Mucosa of descending colon (tissue), 3 donors: ENCODE measurements around the gene RFX4. TPM values are rescaled to one million over a fixed set of nuclear protein-coding genes. Genes with fewer than 3 reads are reported as not detected.

Source experiments
- ATAC-seq: fragments of 200-7000 bp; cut with Tn5 transposase; one replicate; pipeline ENCODE4 v1.9.1; 2020; ENCODE audit warnings: mild to moderate bottlenecking, moderate library complexity
- DNase-seq, 3 donors: peaks; one replicate each; pipeline ENCODE4 v3.0.0-alpha.2; 2020
- H3K36me3 ChIP-seq: fragments of 200-600 bp; one replicate; pipeline ENCODE4 v1.8.0; 2021; ENCODE audit warnings: low read depth, mild to moderate bottlenecking
- H3K4me1 ChIP-seq: fragments of 200-600 bp; one replicate; pipeline ENCODE4 v1.8.0; 2021; ENCODE audit warnings: low read depth, mild to moderate bottlenecking
- H3K4me3 ChIP-seq: fragments of 200-600 bp; one replicate; pipeline ENCODE4 v1.8.0; 2021; ENCODE audit warnings: mild to moderate bottlenecking
- H3K9me3 ChIP-seq: fragments of 200-600 bp; one replicate; pipeline ENCODE4 v1.8.0; 2021; ENCODE audit warnings: mild to moderate bottlenecking
- CTCF ChIP-seq: fragments of 200-600 bp; IDR thresholded peaks from one replicate; pipeline ENCODE4 v1.8.0; 2022; ENCODE audit warnings: antibody characterized with exemption, mild to moderate bottlenecking
- intact Hi-C, 2 donors: fragments of 100-400 bp; cut with DNase I in 1 of 2; cut with micrococcal nuclease in 1 of 2; formaldehyde crosslinking; loops; one replicate each; pipeline versions ENCODE4 v1.11.0 to v1.11.1; 2022; cut with DNase I, micrococcal nuclease
- long read RNA-seq, 2 donors: library from polyadenylated mRNA; unstranded; transcript quantifications; one replicate each; pipeline ENCODE4 v2.0.0, GENCODE V29; 2019 to 2021
- total RNA-seq, 3 donors: library from RNA; stranded (reverse); fragmentation: NEBNext Ultra II Directional in 2 of 3; extraction: Animal tissue kit (Norgen Biotek cat#: 25700) in 2 of 3; gene quantifications; one replicate each; pipeline versions ENCODE4 v1.2.1 to v1.2.4, GENCODE V29; 2021 to 2023
- donor health status: DM: no; HTN: no; CAD: no; lungs with moderate emphysema.
- donor health status: DM: no; HTN: no; CAD: no.
- donor health status: DM: no; HTN: yes; CAD: no.

RFX4 gene
- total RNA-seq, result not detected
- long read RNA-seq, donor 1, result 0 reads
- long read RNA-seq, donor 2, result 0 reads

GRCh38 chr12:106582641-106583230, at the start of gene RFX4:
TSS of gene RFX4 (plus strand) at chr12:106583004. CDS start at chr12:106583321, 317 bp downstream.
- no peak for ATAC-seq
- DNase-seq, result no peak
- intact Hi-C loops, result no loop called here
- Histone ChIP-seq H3K36me3 (no peaks in the 10 kb centered on the region), H3K4me3 (no peak within 1 kb of the TSS), H3K9me3 (no peaks in the 10 kb centered on the region), H3K4me1 (peaks cover 17% of the 10 kb centered on the region)
- TF ChIP-seq CTCF, result no peak

GRCh38 chr12:106541201-106541600, 41.6 kb upstream of the RFX4 start:
- ATAC-seq, result no peak
- DNase-seq, result no peak
- Histone ChIP-seq H3K9me3 (no peaks in the 10 kb centered on the region), H3K4me3 (no peak overlapping the region), H3K36me3 (no peaks in the 10 kb centered on the region), H3K4me1 (no peaks in the 10 kb centered on the region)
- intact Hi-C loops, result no loop called here
- TF ChIP-seq CTCF, result no peak

- no peak for DNase-seq
- intact Hi-C loops, result no loop called here
- no peak overlapping the region for H3K4me3 ChIP-seq
- H3K9me3 ChIP-seq, result no peaks in the 10 kb centered on the region
- H3K36me3 ChIP-seq, result no peaks in the 10 kb centered on the region
- no peak for TF ChIP-seq CTCF
- no peak for ATAC-seq
- no peaks in the 10 kb centered on the region for H3K4me1 ChIP-seq
Observed at GRCh38 chr12:106551410-106551809, 31.4 kb upstream of the RFX4 start.

GRCh38 chr12:106552228-106552627, 30.6 kb upstream of the RFX4 start:
- TF ChIP-seq CTCF, result no peak
- Histone ChIP-seq H3K9me3 (no peaks in the 10 kb centered on the region), H3K4me1 (no peaks in the 10 kb centered on the region), H3K36me3 (no peaks in the 10 kb centered on the region), H3K4me3 (no peak overlapping the region)
- DNase-seq, result no peak
- no peak for ATAC-seq
- intact Hi-C loops, result no loop called here

GRCh38 chr12:106564678-106565329, 18.0 kb upstream of the RFX4 start:
- Histone ChIP-seq H3K4me3 (no peak overlapping the region), H3K4me1 (no peaks in the 10 kb centered on the region), H3K9me3 (no peaks in the 10 kb centered on the region)

More at GRCh38 chr12:106564678-106565329, 18.0 kb upstream of the RFX4 start:
- ATAC-seq (no peak), DNase-seq (no peak)
- no peaks in the 10 kb centered on the region for H3K36me3 ChIP-seq
- TF ChIP-seq CTCF, result no peak
- intact Hi-C loops, result no loop called here
